ENCODE results near the gene RGS2.
A peak's percentile ranks its signal among the peaks of the same experiment; 100 is the strongest.

RGS2 gene

GRCh38 chr1:192830595-192831246 lies 21.9 kb downstream of the RGS2 start:
- no peak for DNase-seq (ENCODE audit: low read depth, low spot score)

- no peak for DNase-seq (ENCODE audit: low read depth, low spot score)
Observed at GRCh38 chr1:192831706-192832355, 23.0 kb downstream of the RGS2 start.

- no peak for DNase-seq (ENCODE audit: low read depth, low spot score)
Observed at GRCh38 chr1:192832492-192832891, 23.7 kb downstream of the RGS2 start.

GRCh38 chr1:192835116-192835515 lies 26.3 kb downstream of the RGS2 start:
- DNase-seq (ENCODE audit: low read depth, low spot score): no peak

GRCh38 chr1:192839162-192840066 lies 30.6 kb downstream of the RGS2 start:
- DNase-seq (ENCODE audit: low read depth, low spot score): no peak

GRCh38 chr1:192844360-192844759 lies 35.5 kb downstream of the RGS2 start:
- no peak for DNase-seq (ENCODE audit: low read depth, low spot score)

GRCh38 chr1:192846950-192847349 lies 38.1 kb downstream of the RGS2 start:
- DNase-seq (ENCODE audit: low read depth, low spot score): no peak

- DNase-seq (ENCODE audit: low read depth, low spot score): no peak
Observed at GRCh38 chr1:192849011-192849410, 40.2 kb downstream of the RGS2 start.

GRCh38 chr1:192849442-192849841 lies 40.6 kb downstream of the RGS2 start:
- DNase-seq (ENCODE audit: low read depth, low spot score): no peak

- DNase-seq (ENCODE audit: low read depth, low spot score): no peak
Observed at GRCh38 chr1:192852001-192852947, 43.4 kb downstream of the RGS2 start.

GRCh38 chr1:192858456-192858855 lies 49.6 kb downstream of the RGS2 start:
- peak; percentile 21 for DNase-seq (ENCODE audit: low read depth, low spot score)

- DNase-seq (ENCODE audit: low read depth, low spot score): no peak
Observed at GRCh38 chr1:192859808-192860207, 51.0 kb downstream of the RGS2 start.

GRCh38 chr1:192860478-192861185 lies 51.8 kb downstream of the RGS2 start:
- DNase-seq (ENCODE audit: low read depth, low spot score): no peak

GRCh38 chr1:192861860-192862259 lies 53.0 kb downstream of the RGS2 start:
- DNase-seq (ENCODE audit: low read depth, low spot score): no peak

Data from ELF-1 (cell line).